Measurements from ENCODE around the gene TLE4. TPM values are rescaled to one million over a fixed set of nuclear protein-coding genes. Genes with fewer than 3 reads are reported as not detected.

Gene TLE4
- total RNA-seq, 1 donor from 2014 or later, result 62.6 TPM

GRCh38 chr9:79769476-79770275 is 197.9 kb downstream of the TLE4 start:
- no peak overlapping the region for H3K4me3 Mint-ChIP-seq
- H3K27me3 Mint-ChIP-seq, result no peaks in the 10 kb centered on the region
- no peak for TF ChIP-seq CTCF (IDR thresholded peaks at IDR 0.05)
- POLR2A ChIA-PET, result interaction anchor here (0.6 kb wide), 1 partner anchor 33 kb away, joined by 5 read pairs; no protein-coding TSS in a partner anchor
- intact Hi-C loops (cut with micrococcal nuclease), result no loop called here
- CTCF ChIA-PET, result no interaction called here
- DNase-seq (no peak), ATAC-seq (ENCODE audit: low read depth) (no peak)
- no peaks in the 10 kb centered on the region for H3K9me3 Mint-ChIP-seq
- no peak overlapping the region for H3K27ac Mint-ChIP-seq
- peaks cover 4% of the 10 kb centered on the region for H3K4me1 Mint-ChIP-seq
- H3K36me3 Mint-ChIP-seq (ENCODE audit: low read depth), result no peaks in the 10 kb centered on the region

DNA sequence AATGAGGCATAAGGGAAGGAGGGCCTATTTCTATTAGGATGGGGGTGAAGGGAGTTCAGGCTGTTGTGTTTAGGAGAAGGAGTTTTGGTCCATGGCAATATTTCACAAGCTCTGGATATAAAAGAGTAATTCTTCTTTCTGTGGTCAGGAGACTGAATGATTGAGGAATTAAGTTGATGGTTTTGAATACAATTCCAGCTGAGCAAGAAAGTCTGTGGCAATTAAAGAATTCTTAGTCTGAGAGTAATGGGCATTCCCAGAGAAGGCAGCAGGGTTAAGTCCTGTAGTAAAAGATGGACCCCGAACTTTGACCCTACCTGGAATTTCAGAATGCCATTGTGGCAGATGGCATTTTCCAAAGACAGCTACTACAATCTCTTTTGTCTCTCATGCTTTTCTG is 202.6 kb downstream of the TLE4 start:
- POLR2A ChIA-PET, result no interaction called here
- CTCF ChIA-PET, result no interaction called here
- ATAC-seq (ENCODE audit: low read depth), result no peak
- no peak for TF ChIP-seq CTCF (IDR thresholded peaks at IDR 0.05)
- no peaks in the 10 kb centered on the region for H3K4me1 Mint-ChIP-seq
- no peak overlapping the region for H3K4me3 Mint-ChIP-seq
- no peaks in the 10 kb centered on the region for H3K36me3 Mint-ChIP-seq (ENCODE audit: low read depth)
- DNase-seq, result no peak
- intact Hi-C loops (cut with micrococcal nuclease), result no loop called here
- H3K27me3 Mint-ChIP-seq, result no peaks in the 10 kb centered on the region
- no peaks in the 10 kb centered on the region for H3K9me3 Mint-ChIP-seq
- H3K27ac Mint-ChIP-seq, result no peak overlapping the region

Data from activated B cell treated with CpG ODN at 0.5 μM for 24 hours (primary cell).